Embryonic facial prominence (tissue), 1 donor: ENCODE data around the gene PCGF6.

Experiments used
- DNase-seq: peaks from one replicate; pipeline ENCODE4 v3.0.0-alpha.2; 2016; ENCODE audit errors: extremely low spot score

The PCGF6 gene

GRCh38 chr10:103256613-103257012 lies 94.3 kb downstream of the PCGF6 start:
- no peak for DNase-seq

DNA sequence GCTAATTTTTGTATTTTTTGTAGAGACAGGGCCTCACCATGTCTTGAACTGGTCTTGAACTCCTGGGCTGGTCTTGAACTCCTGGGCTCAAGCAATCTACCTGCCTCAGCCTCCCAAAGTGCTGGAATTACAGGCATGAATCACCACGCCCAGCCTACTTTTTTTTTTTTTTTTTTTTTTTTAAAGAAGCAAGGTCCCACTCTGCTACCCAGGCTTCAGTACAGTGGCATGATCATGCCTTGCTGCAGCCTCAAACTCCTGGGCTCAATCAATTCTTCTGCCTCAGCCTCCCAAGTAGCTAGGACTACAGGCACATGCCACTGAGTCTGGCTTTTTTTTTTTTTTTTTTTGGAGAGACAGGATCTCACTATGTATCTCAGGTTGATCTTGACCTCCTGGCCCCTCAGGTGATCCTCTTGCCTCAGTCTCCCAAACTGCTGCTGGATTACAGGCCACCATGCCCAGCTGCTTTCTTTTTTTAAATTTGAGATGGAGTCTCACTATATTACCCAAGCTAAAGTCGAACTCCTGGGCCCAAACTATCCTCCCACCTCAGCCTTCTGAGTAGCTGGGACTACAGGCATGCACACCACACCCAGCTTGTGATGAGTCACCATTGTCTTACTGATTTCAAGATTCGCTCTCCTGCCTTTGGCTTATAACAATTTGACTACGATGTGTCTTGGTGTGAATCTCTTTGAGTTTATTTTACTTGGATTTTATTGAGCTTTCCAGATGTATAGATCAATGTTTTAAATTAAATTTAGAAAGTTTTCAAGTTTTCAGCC lies 96.2 kb downstream of the PCGF6 start:
- DNase-seq = no peak

GRCh38 chr10:103254113-103254512 lies 96.8 kb downstream of the PCGF6 start:
- no peak for DNase-seq
